Right cardiac atrium (tissue), 5 donors: Measurements from ENCODE around the gene ERAP2. TPM values are rescaled to one million over a fixed set of nuclear protein-coding genes. Genes with fewer than 3 reads are reported as not detected.
A peak's percentile ranks its signal among the peaks of the same experiment; 100 is the strongest.

Source experiments
- ATAC-seq, 2 donors: fragments of 200-7000 bp; cut with Tn5 transposase; one replicate each; pipeline versions ENCODE4 v1.8.0 to v1.9.1; 2020; ENCODE audit warnings: moderate library complexity in 2 of 2, mild to moderate bottlenecking in 1 of 2
- DNase-seq, 3 donors: peaks; one replicate each; pipeline ENCODE4 v3.0.0-alpha.2; 2020
- H3K27ac ChIP-seq: one replicate; pipeline ENCODE4 v1.5.1; 2013; ENCODE audit warnings: mild to moderate bottlenecking, low read length, control low read depth, moderate library complexity
- H3K27me3 ChIP-seq: one replicate; pipeline ENCODE4 v1.6.1; 2013; ENCODE audit not compliant: control insufficient read depth, insufficient read depth
- H3K4me1 ChIP-seq: one replicate; pipeline ENCODE4 v1.6.1; 2013; ENCODE audit warnings: low read length; ENCODE audit not compliant: control insufficient read depth, insufficient read depth
- H3K4me3 ChIP-seq: one replicate; pipeline ENCODE4 v1.5.1; 2013; ENCODE audit warnings: low read length, control low read depth
- H3K9me3 ChIP-seq: one replicate; pipeline ENCODE4 v1.6.1; 2013; ENCODE audit warnings: low read length; ENCODE audit not compliant: control insufficient read depth
- WGBS: extraction: QIAGEN DNeasy Blood & Tissue Kit; methylation state at CpG from one replicate; pipeline ENCODE4 v1.1.7; 2013; 5-methylcytosine and 5-hydroxymethylcytosine counted together
- intact Hi-C, 4 donors: fragments of 100-400 bp; cut with DNase I; formaldehyde crosslinking; loops; one replicate each; pipeline versions ENCODE4 v1.11.0 to v1.14.0; 2022 to 2023
- polyA plus RNA-seq: library from polyadenylated mRNA; stranded (reverse); fragments of 200-250 nt; gene quantifications from one replicate; pipeline ENCODE4 v1.2.3, GENCODE V29; 2013
- total RNA-seq, 4 donors: library from RNA; stranded (reverse); fragmentation: NEBNext Ultra II Directional; extraction: Animal tissue kit (Norgen Biotek cat#: 25700); gene quantifications; one replicate each; pipeline ENCODE4 v1.2.1, GENCODE V29; 2021
- donor health status: healthy with polysubstance abuse.
- donor health status: DM: no; HTN: yes; CAD: no.
- donor health status: DM: no; HTN: no; CAD: no.
- donor health status: DM: no; HTN: yes; CAD: no; lungs with severe emphysema.
- donor health status: DM: yes; HTN: yes; CAD: no.

The ERAP2 gene
- total and polyA plus RNA-seq, 5 donors = 0.81 to 7.2 (median 6.9) TPM

- Histone ChIP-seq H3K4me1 (no peaks in the 10 kb centered on the region), H3K4me3 (no peak overlapping the region), H3K27ac (no peak overlapping the region), H3K9me3 (no peaks in the 10 kb centered on the region), H3K27me3 (no peaks in the 10 kb centered on the region)
- ATAC-seq = no peak
- intact Hi-C loops = no loop called here
- WGBS = 87% methylated on average over 4 of the region's 4 CpGs
- no peak for DNase-seq
These were observed 31.8 kb upstream of the ERAP2 start for GRCh38 chr5:96844481-96844990.

DNA sequence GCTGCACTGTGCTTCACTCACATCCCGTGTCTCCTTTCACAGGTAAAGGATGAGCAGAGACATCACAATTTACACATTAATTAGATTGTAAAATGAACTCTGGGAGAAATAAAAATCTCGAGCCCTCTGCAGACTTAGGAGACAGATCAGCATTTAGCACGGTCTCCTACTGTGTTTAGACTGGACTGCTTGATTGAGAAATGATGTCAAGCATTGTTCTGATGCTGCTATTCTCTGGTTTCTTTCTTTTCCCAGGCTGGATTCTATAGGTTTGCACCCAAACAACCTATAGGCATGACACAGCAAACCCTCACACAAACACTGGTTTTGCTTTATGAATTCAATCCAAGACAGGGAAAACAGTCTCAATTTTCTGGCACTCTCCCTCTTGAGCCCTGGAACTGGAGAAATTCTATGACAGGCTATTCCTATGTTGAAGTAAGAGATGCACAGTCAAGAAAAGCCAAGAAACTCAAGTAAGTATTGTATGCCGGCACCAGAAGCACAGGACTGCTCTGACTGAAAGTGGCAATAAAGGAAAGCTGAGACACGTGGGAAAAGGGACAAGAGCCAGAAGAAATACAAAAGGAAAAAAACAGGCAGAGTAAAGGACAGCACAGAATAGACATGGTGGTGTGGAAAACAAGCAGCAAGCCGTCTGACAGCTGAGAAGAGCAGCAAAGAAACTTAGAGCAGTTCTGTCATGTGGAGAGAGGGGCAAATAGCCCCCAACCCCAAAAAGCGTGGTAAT is 24.8 kb upstream of the ERAP2 start:
- DNase-seq (no peak), ATAC-seq (no peak)
- H3K4me1 ChIP-seq = no peaks in the 10 kb centered on the region

DNA sequence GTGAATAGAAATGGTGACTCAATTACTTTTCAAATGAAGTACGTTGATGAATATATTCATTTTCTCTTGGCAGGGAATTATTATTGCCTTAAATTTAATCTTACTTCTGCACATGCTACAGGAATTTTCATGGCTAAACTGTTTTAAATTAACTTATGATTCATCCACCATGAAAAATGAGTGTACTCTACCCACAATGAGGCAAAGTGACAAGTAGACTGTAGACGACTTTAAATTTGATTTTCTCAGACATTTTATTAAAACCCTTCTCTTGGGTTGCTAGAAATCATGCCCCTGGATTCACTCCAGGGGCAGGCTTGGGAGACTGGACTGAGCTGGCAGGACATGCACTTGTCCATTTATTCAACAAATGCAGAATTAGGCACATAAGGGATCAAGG is 23.5 kb upstream of the ERAP2 start:
- H3K9me3 ChIP-seq = no peaks in the 10 kb centered on the region
- no peaks in the 10 kb centered on the region for H3K27me3 ChIP-seq
- H3K4me3 ChIP-seq = no peak overlapping the region
- ATAC-seq (no peak), DNase-seq (no peak)
- no peak overlapping the region for H3K27ac ChIP-seq
- intact Hi-C loops = no loop called here
- H3K4me1 ChIP-seq = no peaks in the 10 kb centered on the region
- WGBS = 86% methylated on average over 2 of the region's 2 CpGs

More for the DNA sequence above, 24.8 kb upstream of the ERAP2 start:
- 63% methylated on average over 7 of the region's 7 CpGs for WGBS
- Histone ChIP-seq H3K27ac (no peak overlapping the region), H3K4me3 (no peak overlapping the region), H3K27me3 (no peaks in the 10 kb centered on the region), H3K9me3 (no peaks in the 10 kb centered on the region)
- intact Hi-C loops = no loop called here

GRCh38 chr5:96854067-96854466 is 22.2 kb upstream of the ERAP2 start:
- H3K27ac ChIP-seq = no peak overlapping the region
- no peak overlapping the region for H3K4me3 ChIP-seq
- DNase-seq (no peak), ATAC-seq (no peak)
- WGBS = 93% methylated on average over 1 of the region's 1 CpG
- H3K9me3 ChIP-seq = no peaks in the 10 kb centered on the region
- H3K27me3 ChIP-seq = no peaks in the 10 kb centered on the region
- intact Hi-C loops = no loop called here
- no peaks in the 10 kb centered on the region for H3K4me1 ChIP-seq

DNA sequence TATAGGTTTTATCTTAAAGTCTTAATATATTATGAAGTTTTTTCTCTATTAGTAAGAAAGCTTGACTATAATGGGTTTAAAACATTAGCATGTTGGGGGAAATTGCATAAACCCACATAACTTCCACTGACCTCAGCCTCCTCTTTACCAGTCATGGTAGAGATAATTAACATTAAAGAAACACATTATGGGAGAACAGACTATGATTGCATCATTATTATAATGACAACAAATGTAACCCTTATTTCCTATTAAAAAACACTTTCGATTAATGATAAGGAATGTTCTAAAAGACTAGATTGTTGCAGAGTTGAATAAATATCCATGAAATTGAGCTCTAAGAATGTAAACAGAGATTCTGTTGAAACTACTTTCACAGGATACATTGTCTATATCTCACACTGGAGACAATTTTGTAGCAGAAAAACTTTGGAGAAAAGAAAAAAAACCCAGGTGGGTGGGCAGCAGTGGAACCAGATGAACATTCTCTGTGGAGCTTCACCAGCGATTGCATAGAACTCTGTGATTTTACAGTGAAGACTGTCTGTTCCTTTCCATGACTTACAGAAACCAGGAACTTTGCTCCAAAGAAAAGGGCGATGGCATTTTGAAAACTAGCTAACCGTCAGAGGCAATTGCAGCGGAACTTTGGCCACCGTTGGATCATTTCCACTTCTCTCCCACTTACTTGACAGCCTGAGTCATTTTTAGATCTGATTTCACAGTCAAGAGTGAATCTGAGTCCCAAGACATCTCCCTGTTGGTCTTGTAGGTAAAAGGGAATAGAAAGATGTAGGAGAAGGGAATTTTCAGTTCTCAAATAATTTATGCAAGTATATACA is 21.0 kb upstream of the ERAP2 start:
- intact Hi-C loops = no loop called here
- DNase-seq = no peak
- peak in 1 of 2 donors; percentile 25 for ATAC-seq

GRCh38 chr5:96856371-96856770 is 19.9 kb upstream of the ERAP2 start:
- 58% methylated on average over 3 of the region's 3 CpGs for WGBS
- H3K27ac ChIP-seq = no peak overlapping the region
- H3K4me1 ChIP-seq = no peaks in the 10 kb centered on the region
- ATAC-seq (no peak), DNase-seq (no peak)
- no peaks in the 10 kb centered on the region for H3K9me3 ChIP-seq
- intact Hi-C loops = no loop called here
- H3K4me3 ChIP-seq = no peak overlapping the region
- H3K27me3 ChIP-seq = no peaks in the 10 kb centered on the region

More for the DNA sequence above, 21.0 kb upstream of the ERAP2 start:
- Histone ChIP-seq H3K4me1 (no peaks in the 10 kb centered on the region), H3K4me3 (no peak overlapping the region), H3K9me3 (no peaks in the 10 kb centered on the region), H3K27me3 (no peaks in the 10 kb centered on the region), H3K27ac (no peak overlapping the region)
- 54% methylated on average over 6 of the region's 6 CpGs for WGBS

GRCh38 chr5:96857454-96857853 is 18.8 kb upstream of the ERAP2 start:
- WGBS = 97% methylated on average over 1 of the region's 1 CpG
- no peaks in the 10 kb centered on the region for H3K4me1 ChIP-seq
- H3K9me3 ChIP-seq = no peaks in the 10 kb centered on the region
- no peaks in the 10 kb centered on the region for H3K27me3 ChIP-seq
- H3K4me3 ChIP-seq = no peak overlapping the region
- no peak overlapping the region for H3K27ac ChIP-seq
- ATAC-seq (no peak), DNase-seq (no peak)
- intact Hi-C loops = no loop called here

GRCh38 chr5:96857924-96858323 is 18.4 kb upstream of the ERAP2 start:
- ATAC-seq (no peak), DNase-seq (no peak)
- no peaks in the 10 kb centered on the region for H3K9me3 ChIP-seq
- H3K4me3 ChIP-seq = no peak overlapping the region
- no peak overlapping the region for H3K27ac ChIP-seq
- no peaks in the 10 kb centered on the region for H3K4me1 ChIP-seq
- no peaks in the 10 kb centered on the region for H3K27me3 ChIP-seq
- intact Hi-C loops = no loop called here
- 94% methylated on average over 4 of the region's 4 CpGs for WGBS

DNA sequence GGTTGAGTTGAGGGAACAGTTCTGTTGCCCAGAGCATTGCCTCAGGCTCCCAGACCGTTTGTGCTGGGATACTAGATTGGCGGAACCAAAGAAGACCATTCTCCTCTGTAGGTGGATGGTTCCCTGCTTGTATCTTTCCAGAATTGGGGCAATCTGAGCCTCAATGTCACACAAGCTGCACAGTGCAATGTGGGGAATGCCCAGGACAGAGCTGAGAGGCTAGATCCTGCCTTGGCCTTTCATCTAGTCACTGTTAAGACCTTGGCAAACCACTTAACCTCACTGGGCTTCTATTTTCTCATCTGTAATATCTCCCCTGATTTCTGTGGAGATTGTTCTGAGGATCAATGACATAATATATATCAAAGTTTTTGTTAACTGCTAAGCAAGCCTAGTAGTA is 16.9 kb upstream of the ERAP2 start:
- intact Hi-C loops = no loop called here
- H3K27me3 ChIP-seq = no peaks in the 10 kb centered on the region
- ATAC-seq (no peak), DNase-seq (no peak)
- no peaks in the 10 kb centered on the region for H3K4me1 ChIP-seq
- no peaks in the 10 kb centered on the region for H3K9me3 ChIP-seq
- no peak overlapping the region for H3K4me3 ChIP-seq
- no peak overlapping the region for H3K27ac ChIP-seq
- 92% methylated on average over 2 of the region's 2 CpGs for WGBS

DNA sequence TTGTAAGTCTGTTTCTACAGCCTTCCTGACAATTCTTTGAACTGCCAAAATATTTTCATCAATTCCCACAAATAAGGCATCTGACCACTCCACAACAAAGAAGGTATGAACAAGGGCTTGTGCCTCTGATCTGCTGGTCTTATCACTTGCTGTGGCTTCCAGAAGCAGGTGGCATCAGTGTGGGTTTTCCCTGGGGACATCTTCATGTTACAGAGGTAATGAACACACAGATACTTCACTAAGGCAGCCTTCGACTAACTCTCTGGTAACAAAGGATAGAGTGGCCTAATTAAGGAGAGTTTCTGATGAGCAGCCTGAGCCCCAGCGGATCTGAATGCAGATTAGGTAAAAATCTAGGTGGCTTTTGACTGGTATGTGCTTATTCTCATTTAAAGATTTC is 15.2 kb upstream of the ERAP2 start:
- intact Hi-C loops = loop anchor here in 2 of 4 donors (10.0 kb wide), 2 partner anchors 294 to 304 kb away; no protein-coding TSS in a partner anchor
- Histone ChIP-seq H3K4me3 (no peak overlapping the region), H3K4me1 (no peaks in the 10 kb centered on the region), H3K9me3 (no peaks in the 10 kb centered on the region), H3K27ac (no peak overlapping the region), H3K27me3 (no peaks in the 10 kb centered on the region)
- WGBS = 82% methylated on average over 2 of the region's 2 CpGs
- DNase-seq (no peak), ATAC-seq (no peak)

DNA sequence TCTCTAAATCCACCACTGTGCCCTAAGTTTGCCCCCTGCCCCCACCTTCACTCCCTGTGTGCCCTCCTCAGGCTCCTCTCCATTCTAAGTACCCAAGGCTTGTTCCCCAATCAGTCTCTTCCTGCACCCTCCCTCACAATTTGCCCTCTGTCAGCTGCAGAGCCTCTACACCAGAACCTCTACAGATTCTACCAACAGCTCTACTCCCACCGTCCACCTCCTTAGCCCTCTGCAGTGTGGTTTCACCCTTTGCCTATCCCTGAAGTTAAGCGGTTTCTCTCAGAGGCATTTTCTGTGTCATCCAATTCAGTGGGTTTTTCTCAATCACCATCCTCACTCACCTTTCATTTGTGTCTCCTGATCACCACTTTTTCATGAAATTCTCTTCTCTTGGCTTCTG is 13.2 kb upstream of the ERAP2 start:
- Histone ChIP-seq H3K4me3 (no peak overlapping the region), H3K27ac (no peak overlapping the region), H3K27me3 (no peaks in the 10 kb centered on the region), H3K9me3 (no peaks in the 10 kb centered on the region), H3K4me1 (no peaks in the 10 kb centered on the region)
- intact Hi-C loops = loop anchor here in 2 of 4 donors (10.0 kb wide), 2 partner anchors 292 to 302 kb away; no protein-coding TSS in a partner anchor
- 93% methylated on average over 2 of the region's 2 CpGs for WGBS
- no peak for ATAC-seq
- DNase-seq = no peak
